Stimulated activated CD4-positive, alpha-beta T cell treated with anti-CD3 and anti-CD28 coated beads, TNF-alpha, amount 100 ng/mL, for 4 hours (primary cell): ENCODE data around the gene ALAS1.
A peak's percentile ranks its signal among the peaks of the same experiment; 100 is the strongest.

Experiments used
- DNase-seq, 3 experiments: peaks; one replicate each; pipeline ENCODE4 v3.0.0-alpha.2; 2020; ENCODE audit warnings: low read depth in 3 of 3

ALAS1 gene

DNA sequence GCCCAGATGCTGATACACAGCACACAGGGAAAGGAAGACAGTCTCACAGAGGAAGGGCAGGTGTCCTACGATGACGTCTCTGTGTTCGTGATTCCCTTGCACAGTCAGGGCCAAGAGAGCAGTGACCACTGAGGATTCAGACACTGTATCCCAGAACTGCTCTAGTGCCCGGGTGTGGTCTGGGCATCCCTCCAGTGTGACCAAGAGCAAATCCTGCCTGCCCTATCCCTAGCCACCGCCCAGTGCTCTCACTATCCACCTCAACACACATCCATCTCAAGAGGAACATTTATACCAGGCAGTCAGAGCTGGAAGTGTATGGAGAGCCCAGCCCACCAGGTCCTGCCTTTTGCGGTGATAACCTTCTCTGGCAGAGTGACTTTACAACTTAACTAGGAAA is 51.7 kb downstream of the ALAS1 start:
- DNase-seq, result no peak

- DNase-seq, result no peak
These were observed 52.2 kb downstream of the ALAS1 start for GRCh38 chr3:52250122-52250521.

GRCh38 chr3:52253314-52254304 is 55.6 kb downstream of the ALAS1 start:
- peak in 2 of 3 experiments; percentile 70 to 79 for DNase-seq

DNA sequence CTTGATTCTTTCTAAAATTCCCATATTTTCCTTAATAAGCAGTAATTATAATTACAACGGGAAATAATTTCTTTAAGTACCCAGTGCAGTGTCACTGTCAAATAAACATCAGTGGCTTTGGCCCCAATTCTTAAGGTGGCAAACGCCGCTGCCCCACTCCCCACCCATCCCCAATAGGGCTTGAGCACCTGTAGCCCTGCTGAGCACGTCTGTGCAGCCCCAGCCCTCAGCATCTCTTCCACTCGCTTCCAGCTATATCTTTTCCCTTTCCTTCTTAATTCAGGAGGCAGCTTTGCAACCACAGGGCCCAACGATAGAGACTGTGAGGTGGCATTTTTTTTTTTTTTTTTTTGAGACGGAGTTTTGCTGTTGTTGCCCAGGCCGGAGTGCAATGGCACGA is 56.6 kb downstream of the ALAS1 start:
- DNase-seq, result no peak

DNA sequence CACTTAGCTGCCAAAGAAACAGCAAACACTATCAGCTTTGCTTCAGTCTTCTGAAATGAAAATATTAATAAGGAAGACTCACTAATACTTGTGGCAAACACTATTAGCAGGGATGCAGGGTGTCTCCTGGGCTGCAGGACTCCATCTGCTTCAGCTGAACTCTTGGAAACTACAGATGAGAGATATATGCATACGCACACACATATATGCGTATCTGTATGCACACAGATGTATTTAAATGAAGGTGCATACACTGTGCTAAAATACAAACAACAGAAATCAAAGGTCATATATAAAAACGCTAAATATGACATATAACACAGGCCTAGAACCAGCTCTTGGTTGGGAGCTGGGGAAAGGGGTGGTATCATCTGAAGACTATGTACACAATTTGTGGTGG is 58.2 kb downstream of the ALAS1 start:
- DNase-seq, result no peak

DNA sequence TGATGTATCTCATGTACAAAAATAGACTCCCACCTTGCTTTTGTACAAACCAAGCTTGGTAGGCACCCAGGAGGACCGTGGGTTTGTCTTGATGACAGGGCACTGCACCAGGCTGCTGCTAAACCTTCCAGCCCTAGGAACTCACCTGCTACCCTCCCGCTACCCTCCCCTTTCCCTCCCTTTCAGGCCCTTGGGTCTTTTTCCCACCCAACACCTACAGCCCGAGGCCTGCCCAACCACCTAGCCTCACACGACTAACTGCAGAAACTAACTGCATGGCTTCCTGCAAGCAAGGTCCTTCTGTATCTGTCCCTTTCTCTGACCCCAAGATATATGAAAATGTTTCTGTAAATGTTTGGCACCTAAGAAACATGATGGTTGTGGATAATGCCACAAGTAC is 58.7 kb downstream of the ALAS1 start:
- DNase-seq, result no peak

DNA sequence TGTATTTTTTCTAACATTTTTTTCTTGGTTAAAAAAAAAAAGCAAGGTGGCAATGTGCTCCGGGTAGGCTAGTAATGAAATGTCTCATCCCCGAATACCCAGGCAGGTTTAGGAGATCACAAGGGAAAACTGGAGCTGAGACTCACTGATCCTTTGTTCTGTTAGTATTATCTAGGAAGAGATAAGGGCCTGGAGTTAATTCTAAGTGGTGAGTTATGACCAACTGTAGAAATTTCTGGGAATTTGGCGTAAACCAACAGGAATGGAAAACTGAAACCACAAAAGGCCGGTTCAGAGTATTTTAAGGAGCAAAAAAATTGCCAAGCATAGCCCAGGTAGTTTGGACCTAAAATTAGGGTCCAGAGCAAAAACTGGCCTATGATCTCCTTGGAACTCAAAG is 60.0 kb downstream of the ALAS1 start:
- no peak for DNase-seq

DNA sequence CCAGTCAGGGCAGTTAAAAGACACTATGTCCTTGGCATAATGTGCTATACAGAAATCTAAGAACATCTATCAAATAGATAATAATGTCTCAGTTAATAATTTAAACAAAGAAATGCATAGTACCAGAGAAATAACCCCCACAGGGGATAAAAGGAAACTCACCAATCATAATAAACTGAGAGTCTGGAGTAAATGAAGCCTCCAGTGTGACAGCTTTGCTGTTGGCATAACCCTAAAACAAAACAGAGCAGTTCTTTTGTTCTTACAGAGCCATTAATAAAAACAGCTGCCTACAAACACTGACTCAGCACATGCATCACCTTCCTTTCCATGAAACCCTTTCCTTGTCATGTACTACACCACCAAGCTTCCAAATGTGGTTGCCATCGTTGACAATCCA is 61.1 kb downstream of the ALAS1 start:
- DNase-seq, result no peak

GRCh38 chr3:52259448-52259847 is 61.5 kb downstream of the ALAS1 start:
- DNase-seq, result no peak

- DNase-seq, result no peak
These were observed 64.5 kb downstream of the ALAS1 start for GRCh38 chr3:52262447-52262846.
